Activated CD4-positive, CD25-positive, alpha-beta regulatory T cell treated with anti-CD3 and anti-CD28 coated beads, Interleukin-2, amount 50 U/mL, for 24 hours (primary cell): ENCODE measurements around the gene IL20RA.
"Not testable (repeated sequence)": the region's sequence is repeated elsewhere in the genome, so short reads cannot be mapped to it uniquely, and the experiment has no call there.

Experiments used
- ATAC-seq, 2 donors: fragments of 150-1000 bp; cut with Tn5 transposase; one replicate each; pipeline ENCODE4 v1.10.0; 2021; ENCODE audit warnings: mild to moderate bottlenecking in 1 of 2, moderate library complexity in 1 of 2

Gene IL20RA

DNA sequence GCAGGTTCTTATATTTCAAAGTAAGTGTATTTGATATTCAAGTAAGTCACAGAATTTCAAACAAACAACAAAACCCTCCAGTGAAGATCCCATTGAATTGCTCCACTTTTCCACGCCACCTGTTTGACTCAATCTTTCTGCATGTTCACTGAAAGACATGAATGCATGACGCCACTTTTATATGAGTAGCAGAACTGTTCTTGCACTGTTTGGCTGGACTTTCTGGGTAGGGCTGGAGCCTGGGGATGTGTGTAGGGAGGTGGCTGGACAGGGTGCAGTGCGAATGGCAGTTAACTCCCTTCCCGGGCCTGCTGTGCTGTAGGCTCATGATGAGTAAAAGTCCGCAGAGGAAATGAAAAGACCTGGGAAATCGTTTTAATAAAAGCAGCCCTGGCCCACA lies 39.7 kb downstream of the IL20RA start:
- ATAC-seq: no peak

DNA sequence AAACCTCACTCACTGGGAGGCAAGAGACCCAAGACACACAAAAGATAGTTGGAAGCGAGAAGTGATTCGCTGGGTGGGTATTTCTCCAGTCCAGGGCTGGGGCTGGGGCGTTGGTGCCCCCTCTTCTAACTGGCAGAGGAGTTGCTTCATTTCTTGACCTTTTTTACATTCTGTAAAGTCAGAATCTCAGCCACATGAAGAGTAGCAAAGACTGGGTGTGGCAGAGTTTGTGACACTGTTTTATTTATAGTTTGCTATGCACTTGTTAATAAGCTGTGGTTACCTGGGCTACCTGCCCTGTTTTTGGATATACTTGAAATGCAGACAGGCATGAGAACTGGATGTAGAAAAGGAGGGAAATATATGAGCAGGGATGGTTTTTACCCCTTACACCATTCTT lies 42.3 kb downstream of the IL20RA start:
- no peak for ATAC-seq

- no peak for ATAC-seq
Measured at GRCh38 chr6:137001977-137002302, 42.8 kb downstream of the IL20RA start.

DNA sequence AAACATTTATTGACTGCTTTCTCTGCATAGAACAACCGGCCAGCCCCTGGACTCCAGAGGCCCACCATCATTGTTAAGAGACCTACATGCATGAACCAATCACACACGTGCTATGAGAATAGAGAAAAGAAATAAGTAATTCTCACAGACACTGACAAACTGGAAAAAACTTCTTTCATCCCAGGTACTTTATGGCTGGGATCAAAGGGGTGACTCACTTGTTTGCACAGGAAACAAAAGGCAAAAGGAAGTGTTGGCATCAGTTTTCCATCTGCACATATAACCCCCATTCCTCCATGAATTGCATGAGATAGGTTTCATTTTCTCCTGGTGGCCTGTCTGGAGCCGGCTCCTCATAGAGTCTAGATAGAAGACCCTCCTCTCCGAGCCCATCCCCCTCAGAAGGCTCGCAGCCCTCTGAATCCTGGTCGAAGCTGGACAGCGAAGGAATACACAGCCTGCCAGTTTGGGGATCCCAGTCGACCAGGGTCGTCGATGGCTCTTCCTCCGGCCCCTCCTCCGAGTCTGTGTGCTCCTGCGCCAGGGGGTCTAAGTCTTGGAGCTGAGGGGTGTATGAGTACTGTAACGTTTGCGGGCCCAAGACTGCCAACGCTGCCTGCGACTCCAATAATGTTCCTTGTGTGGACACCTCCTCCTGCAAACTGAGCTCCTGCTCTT lies 43.3 kb downstream of the IL20RA start:
- no peak for ATAC-seq

DNA sequence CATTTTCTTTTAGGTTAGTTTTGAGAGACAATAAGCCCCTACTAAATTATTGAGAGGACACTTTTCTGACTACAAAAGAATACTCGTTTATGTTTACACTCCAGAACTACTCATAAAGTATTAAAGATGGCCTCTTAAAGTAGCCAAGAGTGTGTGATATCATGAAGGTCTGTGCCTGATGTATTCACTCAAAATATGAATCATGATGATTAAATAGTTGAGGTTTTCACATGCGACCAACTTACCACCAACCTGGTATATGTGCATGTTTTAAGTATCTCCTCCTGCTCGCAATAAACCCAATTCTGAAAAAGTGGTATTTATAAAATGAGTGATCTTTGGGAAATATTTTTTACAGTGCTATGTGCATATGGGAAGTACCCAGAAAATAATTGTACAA lies 43.9 kb downstream of the IL20RA start:
- no peak for ATAC-seq

GRCh38 chr6:136995521-136995920 lies 49.2 kb downstream of the IL20RA start:
- ATAC-seq: no peak

- ATAC-seq: no peak
Measured at GRCh38 chr6:136994782-136995181, 50.0 kb downstream of the IL20RA start.

- no peak for ATAC-seq
Measured at GRCh38 chr6:136992113-136992512, 52.7 kb downstream of the IL20RA start.

DNA sequence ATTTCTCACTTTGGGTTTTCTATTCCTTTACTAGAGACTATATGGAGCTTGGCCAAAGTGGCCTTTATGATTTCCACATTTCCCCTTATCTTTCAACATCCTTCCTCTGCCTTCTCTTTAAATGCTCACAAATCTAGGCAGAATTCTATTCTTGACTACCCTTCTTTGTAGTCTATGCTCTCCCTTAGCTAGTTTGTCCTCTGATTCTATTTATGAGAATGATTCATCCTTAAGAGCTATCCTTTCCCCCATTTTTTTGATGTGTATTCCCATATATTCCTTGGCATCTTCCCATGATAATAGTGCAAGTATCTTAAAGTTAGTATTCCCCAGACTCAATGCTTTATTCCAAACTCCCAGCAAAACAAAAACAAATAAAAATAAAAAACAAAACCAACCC lies 53.1 kb downstream of the IL20RA start:
- ATAC-seq: no peak

DNA sequence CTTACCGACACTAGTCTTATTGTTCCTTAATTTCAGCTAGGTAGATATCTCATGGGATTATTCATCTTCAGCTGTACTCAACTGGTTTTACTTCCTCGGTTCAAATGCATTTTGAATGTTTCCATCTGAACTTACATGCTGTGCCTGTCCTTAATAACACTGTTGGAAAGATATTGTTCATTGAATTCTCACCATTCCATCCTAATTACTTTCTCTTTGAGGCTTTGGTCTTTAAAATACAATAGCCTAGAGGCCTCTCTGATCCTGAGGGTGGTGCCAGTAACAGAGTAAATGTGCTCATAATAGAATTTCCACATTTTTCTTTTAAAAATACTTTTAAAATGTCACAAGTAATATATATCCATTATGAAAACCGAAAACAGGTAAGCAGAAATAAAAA lies 54.0 kb downstream of the IL20RA start:
- ATAC-seq: no peak

DNA sequence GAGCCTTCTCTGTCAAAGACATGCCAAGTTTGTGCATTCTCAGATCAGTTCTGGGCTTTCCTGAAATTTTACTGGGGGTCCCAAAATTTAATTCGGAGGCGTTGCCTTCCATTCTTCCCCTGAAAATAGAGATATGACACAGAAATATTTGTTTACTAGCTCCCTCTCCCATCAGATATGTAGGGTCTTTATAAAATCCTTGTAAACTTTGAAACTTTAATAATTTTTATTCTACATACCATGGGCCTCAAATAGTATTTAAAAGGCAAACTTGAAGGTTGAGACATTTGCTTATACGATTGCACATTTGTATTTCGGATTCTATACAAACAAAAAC lies 54.6 kb downstream of the IL20RA start:
- ATAC-seq: no peak

- no peak for ATAC-seq
Measured at GRCh38 chr6:136989571-136990241, 55.1 kb downstream of the IL20RA start.

DNA sequence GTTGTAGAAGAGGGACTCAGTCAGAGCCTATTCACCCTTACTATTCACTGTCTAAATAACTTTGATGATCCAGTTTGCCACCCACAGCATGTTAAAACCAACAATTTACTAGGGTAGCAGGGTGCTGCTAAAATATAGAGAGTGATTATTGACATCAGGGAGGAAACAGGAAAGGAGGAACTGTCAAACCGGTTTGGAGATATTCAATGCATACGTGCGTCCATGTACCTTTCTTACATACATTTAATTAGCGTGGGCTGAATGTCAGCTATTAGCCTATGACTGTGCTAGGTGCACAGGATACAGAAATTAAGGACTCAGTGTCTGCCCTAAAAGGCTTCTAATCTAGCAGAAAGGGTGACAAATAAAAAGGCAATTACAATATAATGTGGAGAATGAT lies 57.2 kb downstream of the IL20RA start:
- no peak for ATAC-seq

DNA sequence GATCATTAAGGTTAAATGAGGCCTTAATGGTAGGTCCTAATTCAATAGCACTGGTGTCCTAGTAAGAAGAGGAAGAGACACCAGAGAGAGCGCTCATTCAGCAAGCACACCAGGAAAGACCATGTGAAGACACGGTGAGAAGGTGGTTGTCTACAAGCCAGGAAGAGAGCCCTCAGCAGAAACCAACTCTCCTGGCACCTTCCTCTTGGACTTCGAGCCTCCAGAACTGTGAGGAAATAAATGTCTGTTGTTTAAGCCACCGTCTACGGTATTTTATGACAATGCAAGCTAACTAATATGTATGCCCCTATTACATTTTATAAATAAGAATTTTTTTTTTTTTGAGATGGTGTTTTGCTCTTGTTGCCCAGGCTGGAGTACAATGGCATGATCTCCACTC lies 59.3 kb downstream of the IL20RA start:
- no peak for ATAC-seq

- ATAC-seq: no peak
Measured at GRCh38 chr6:136984578-136984977, 60.2 kb downstream of the IL20RA start.

- ATAC-seq: no peak
Measured at GRCh38 chr6:136983687-136984086, 61.1 kb downstream of the IL20RA start.

DNA sequence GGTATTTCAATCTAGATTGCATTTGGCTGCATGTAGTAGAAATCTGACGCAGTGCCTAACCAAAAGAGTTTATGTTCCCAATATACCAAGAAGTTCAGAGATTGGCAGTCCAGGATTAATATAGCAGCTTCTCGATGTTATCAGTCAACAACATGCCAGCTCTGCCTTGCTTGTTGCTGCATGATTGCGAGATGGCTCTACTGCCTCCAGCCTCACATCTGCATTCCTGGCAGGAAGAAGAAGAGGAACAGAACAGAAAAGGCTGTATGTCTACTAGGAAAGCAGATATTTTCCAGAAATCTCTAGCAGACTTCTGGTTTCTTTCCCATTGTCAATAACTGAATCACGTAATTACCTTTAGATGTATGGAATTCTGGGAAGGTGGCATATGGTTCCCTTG lies 61.8 kb downstream of the IL20RA start:
- no peak for ATAC-seq

DNA sequence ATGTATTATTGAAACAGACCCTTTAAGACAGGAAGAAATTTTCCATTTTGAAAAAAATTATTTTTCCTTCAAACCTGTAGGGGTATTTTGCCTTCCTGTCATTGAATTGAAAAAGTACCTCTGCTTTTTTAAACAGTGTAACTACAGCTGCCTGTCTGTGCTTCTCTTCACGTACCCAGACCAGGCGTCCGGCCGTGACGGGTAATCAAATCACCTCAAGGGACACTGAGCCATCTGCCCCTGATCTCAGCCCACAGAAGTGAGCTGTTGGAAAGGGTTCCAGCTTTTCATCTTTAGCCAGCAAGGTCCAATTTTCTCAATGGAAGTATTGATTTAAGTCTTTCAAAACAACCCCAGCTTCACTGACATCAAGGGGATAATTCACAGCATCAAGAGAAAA lies 64.7 kb downstream of the IL20RA start:
- no peak for ATAC-seq

- ATAC-seq: no peak
Measured at GRCh38 chr6:136979206-136979605, 65.6 kb downstream of the IL20RA start.

DNA sequence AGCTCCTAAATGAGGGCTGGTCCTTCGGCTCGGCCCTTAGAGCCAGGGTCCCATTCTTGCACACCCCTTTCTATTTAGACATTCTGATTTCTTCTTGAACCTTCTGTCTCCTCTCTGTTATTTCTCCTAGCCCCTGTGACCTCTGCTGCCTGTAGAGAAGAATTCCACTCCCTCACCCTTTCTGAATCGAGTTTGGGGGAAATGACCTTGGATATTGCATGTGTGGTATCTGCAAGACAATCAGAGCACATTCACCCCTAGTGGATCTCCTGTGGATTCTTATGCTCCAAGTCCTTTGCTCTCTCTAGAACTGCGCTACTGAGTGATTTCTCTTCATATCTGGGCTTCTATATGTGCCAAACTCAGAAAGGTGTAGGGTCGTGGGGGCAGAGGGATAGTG lies 67.7 kb downstream of the IL20RA start:
- ATAC-seq: no peak

DNA sequence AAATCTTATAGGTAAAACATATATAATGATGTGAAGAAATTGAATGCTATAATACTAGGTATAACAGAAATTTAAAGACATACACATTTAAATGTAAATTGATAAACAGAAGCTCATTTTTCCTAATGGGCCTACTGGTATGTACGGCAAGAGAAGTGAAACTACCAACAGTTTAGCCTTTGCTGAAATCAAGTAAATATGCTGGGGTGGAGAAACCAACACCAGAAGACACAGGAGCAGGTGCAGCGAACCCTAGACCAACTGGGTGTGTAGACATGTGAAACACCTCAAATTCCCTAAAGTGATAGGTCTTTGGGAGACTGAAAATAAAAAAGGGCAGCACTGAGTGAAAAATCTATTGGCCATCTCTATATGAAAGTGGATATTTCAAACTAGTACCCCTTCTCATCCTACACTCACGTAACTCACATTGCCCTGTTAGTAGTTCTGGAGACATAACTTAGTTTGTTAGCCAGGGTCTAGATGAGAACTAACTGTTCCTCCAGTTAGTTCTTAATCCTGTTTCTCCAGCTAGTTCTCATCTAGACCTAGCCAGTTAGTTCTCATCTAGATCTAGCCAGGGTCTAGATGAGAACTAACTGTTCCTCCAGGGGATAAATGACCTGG lies 69.6 kb downstream of the IL20RA start:
- no peak for ATAC-seq

DNA sequence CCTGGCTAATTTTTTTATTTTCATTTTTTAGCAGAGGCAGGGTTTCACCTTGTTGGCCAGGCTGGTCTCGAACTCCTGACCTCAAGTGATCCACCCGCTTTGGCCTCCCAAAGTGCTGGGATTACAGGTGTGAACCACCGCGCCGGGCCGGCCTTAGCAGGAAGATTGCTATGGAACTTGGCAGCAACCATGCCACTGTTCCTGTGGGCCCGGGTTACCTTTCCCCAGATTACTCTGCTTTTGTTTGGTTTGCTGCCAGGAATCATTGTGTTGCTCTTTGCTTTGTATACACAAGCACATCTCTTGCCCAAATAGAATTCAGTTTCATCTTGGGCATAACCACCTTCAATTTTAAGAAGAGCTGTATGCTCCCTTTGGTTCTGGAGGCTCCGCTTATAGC lies 71.0 kb downstream of the IL20RA start:
- not testable (repeated sequence) for ATAC-seq

DNA sequence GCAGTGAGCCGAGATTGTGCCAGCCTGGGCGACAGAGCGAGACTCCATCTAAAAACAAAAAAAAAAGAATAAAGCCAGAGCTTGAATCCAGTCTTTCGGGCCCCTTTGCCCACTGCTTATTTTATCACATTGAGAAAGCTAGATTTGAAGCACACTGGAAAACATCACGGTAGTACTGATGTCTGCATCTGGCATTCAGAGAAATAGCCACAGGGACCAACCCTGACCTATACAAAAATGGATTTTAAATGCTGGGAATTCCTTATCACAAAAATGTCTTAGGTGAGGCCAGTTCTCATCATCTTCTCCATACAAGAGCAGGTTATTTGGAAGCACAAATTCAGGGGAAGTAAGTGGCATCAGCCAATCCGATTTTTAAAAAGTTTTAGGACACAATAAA lies 73.2 kb downstream of the IL20RA start:
- ATAC-seq: no peak

DNA sequence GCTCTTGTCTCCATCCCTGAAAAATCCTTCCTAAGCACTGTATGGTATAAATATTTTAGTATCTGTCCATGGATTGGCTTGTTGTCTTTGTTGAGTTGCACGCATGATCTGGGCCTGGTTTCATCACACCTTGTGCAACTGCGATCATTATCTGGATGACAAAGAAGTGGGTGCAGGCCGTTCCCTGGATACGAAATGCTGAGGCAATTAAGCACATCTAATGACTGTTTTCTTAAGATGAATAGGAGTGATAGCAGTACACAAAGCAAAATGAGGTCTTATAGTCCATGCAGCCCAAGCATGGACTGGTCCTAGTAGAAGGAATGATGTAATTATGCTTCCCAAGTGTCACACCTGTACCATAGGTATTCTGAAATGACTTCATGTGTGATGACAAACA lies 74.8 kb downstream of the IL20RA start:
- no peak for ATAC-seq

DNA sequence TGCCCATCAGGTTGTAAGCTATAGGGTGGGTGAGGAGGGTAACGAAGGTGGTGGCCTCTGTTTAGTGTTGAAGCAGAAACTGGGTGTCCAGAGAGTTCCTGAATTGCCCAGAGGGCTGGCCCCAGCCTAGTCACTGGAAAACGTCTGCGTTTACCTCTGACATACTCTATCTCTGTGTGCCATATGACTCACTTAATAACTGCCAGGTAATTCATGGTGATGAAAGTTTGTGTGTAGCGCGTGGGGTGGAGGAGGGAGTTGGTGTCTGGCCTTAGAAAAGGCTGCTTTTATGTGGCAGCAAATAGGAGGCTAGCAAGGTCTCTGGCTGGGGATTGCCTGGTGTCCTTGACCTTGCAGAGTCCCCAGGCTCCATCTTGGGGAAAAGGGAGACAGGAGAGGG lies 75.3 kb downstream of the IL20RA start:
- ATAC-seq: no peak
